ENCODE data around the gene FAM167B. TPM values are rescaled to one million over a fixed set of nuclear protein-coding genes. Genes with fewer than 3 reads are reported as not detected.

The FAM167B gene
- total and polyA plus RNA-seq, 9 donors = 1.5 to 7.8 (median 3.2) TPM; not detected in 1

DNA sequence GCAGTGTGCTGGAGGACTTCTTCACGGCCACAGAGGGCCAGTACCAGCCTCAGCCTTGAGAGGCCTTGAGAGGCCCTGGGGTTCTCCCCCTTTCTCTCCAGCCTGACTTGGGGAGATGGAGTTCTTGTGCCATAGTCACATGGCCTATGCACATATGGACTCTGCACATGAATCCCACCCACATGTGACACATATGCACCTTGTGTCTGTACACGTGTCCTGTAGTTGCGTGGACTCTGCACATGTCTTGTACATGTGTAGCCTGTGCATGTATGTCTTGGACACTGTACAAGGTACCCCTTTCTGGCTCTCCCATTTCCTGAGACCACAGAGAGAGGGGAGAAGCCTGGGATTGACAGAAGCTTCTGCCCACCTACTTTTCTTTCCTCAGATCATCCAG, 38.6 kb downstream of the FAM167B start:
- TF ChIP-seq EP300 (IDR thresholded peaks at IDR 0.05) (no peak), POLR2A (IDR thresholded peaks at IDR 0.05) (no peak)
- TF ChIP-seq, protein P1, sequence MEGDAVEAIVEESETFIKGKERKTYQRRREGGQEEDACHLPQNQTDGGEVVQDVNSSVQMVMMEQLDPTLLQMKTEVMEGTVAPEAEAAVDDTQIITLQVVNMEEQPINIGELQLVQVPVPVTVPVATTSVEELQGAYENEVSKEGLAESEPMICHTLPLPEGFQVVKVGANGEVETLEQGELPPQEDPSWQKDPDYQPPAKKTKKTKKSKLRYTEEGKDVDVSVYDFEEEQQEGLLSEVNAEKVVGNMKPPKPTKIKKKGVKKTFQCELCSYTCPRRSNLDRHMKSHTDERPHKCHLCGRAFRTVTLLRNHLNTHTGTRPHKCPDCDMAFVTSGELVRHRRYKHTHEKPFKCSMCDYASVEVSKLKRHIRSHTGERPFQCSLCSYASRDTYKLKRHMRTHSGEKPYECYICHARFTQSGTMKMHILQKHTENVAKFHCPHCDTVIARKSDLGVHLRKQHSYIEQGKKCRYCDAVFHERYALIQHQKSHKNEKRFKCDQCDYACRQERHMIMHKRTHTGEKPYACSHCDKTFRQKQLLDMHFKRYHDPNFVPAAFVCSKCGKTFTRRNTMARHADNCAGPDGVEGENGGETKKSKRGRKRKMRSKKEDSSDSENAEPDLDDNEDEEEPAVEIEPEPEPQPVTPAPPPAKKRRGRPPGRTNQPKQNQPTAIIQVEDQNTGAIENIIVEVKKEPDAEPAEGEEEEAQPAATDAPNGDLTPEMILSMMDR (IDR thresholded peaks at IDR 0.05) = no peak
- Histone ChIP-seq H3K27me3 (no peaks in the 10 kb centered on the region), H3K4me3 (no peak overlapping the region), H3K36me3 (no peaks in the 10 kb centered on the region), H3K27ac (no peak overlapping the region), H3K4me1 (ENCODE audit: insufficient read depth) (no peaks in the 10 kb centered on the region), H3K9me3 (no peaks in the 10 kb centered on the region)
- DNase-seq = no peak
- intact Hi-C loops (cut with DNase I) = no loop called here
- WGBS, 3 donors = 89 to 95% (median 89%) methylated on average over 3 of the region's 3 CpGs

DNA sequence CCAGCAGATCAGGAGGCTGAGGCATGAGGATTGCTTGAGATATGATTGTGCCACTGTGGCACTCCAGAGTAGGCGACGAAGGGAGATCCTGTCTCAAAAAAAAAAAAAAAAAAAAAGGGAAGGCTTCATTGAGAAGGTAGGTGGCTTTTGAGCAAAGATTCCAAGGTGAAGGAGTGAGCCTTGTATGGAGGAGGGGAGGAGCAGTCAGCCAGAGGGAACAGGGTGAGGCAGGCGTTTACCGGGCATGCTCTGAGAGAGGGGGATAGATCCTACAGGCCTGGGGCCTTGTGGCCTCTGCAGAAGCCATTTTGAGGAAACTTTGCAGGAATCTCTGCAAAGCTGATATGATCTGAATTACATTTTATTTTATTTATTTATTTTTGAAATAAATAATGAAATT, 39.7 kb downstream of the FAM167B start:
- TF ChIP-seq POLR2A (IDR thresholded peaks at IDR 0.05) = no peak
- no peak for TF ChIP-seq EP300 (IDR thresholded peaks at IDR 0.05)
- TF ChIP-seq, protein P1 (IDR thresholded peaks at IDR 0.05) = no peak
- H3K9me3 ChIP-seq = no peaks in the 10 kb centered on the region
- H3K36me3 ChIP-seq = no peaks in the 10 kb centered on the region
- no peaks in the 10 kb centered on the region for H3K27me3 ChIP-seq
- H3K27ac ChIP-seq = no peak overlapping the region
- H3K4me3 ChIP-seq = no peak overlapping the region
- intact Hi-C loops (cut with DNase I) = no loop called here
- H3K4me1 ChIP-seq (ENCODE audit: insufficient read depth) = no peaks in the 10 kb centered on the region
- no peak for DNase-seq
- WGBS, 3 donors = 92 to 96% (median 95%) methylated on average over 4 of the region's 4 CpGs

DNA sequence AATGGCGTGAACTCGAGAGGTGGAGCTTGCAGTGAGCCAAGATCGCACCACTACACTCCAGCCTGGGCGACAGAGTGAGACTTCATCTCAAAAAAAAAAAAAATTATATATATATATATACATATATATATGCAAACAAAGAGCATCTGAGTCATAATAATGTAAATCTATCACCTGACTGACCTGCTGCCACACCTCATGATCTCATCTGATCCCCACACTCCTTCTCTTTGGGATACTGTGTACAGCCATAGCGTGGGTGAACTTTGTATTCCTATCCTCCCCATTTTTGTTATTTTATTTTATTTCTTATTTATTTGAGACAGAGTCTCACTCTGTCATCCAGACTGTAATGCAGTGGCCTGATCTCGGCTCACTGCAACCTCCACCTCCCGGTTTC, 42.2 kb downstream of the FAM167B start:
- Histone ChIP-seq H3K27ac (no peak overlapping the region), H3K36me3 (no peaks in the 10 kb centered on the region), H3K4me3 (no peak overlapping the region), H3K4me1 (ENCODE audit: insufficient read depth) (no peaks in the 10 kb centered on the region), H3K27me3 (no peaks in the 10 kb centered on the region), H3K9me3 (no peaks in the 10 kb centered on the region)
- intact Hi-C loops (cut with DNase I) = no loop called here
- DNase-seq = no peak
- 94 to 97% (median 95%) methylated on average over 7 of the region's 7 CpGs for WGBS, 3 donors
- TF ChIP-seq POLR2A (IDR thresholded peaks at IDR 0.05) = no peak
- TF ChIP-seq, protein P1 (IDR thresholded peaks at IDR 0.05) = no peak
- TF ChIP-seq EP300 (IDR thresholded peaks at IDR 0.05) = no peak

DNA sequence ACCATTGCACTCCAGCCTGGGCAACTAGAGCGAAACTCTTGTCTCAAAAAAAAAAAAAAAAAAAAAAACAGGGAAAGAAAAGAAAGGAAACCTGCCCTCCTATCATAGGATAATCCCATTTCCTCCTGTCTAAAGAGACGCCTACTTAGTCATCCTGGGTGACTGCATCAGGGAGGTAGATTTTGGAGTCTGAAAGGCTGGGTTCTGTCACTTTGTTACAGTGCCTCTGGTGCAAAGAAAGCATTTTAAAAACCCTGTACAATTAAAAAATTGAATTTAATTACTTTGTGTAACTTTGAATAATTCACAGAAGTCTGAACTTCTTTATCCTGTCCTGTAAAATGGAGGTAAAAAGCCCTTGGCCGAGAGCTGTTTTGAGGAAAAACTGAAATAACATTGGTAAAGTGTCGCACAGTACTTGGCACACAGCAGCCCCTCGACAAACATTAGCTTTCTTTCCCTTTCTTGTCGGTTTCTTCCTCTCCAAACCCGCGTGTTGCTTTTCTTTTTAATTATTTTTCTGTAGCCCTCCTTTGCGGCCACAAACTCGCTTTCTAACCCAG, 44.2 kb downstream of the FAM167B start:
- H3K4me1 ChIP-seq (ENCODE audit: insufficient read depth) = no peaks in the 10 kb centered on the region
- 45 to 58% (median 46%) methylated on average over 10 of the region's 10 CpGs for WGBS, 3 donors
- H3K27me3 ChIP-seq = no peaks in the 10 kb centered on the region

More for the DNA sequence above, 44.2 kb downstream of the FAM167B start:
- Histone ChIP-seq H3K9me3 (no peaks in the 10 kb centered on the region), H3K27ac (peak overlapping the region in 1 of 2 donors; percentile 61), H3K4me3 (peak overlapping the region; percentile 90), H3K36me3 (no peaks in the 10 kb centered on the region)
- TF ChIP-seq EP300 (IDR thresholded peaks at IDR 0.05) (no peak), POLR2A (IDR thresholded peaks at IDR 0.05) (no peak)
- TF ChIP-seq, protein P1 (IDR thresholded peaks at IDR 0.05) = no peak
- DNase-seq = no peak
- intact Hi-C loops (cut with DNase I) = no loop called here

Data from ovary (tissue), 9 donors.